HEK293T (cell line): Measurements from ENCODE around the gene UMODL1.

ENCODE experiments used
- CTCF ChIA-PET: fragments of 350-600 bp; formaldehyde crosslinking; extraction: SDS; loops from one replicate; lab custom pipeline; 2021; ENCODE audit warnings: antibody characterized with exemption, inconsistent platforms; lab: Yijun Ruan, JAX
- POLR2A ChIA-PET: fragments of 350-600 bp; formaldehyde crosslinking; extraction: SDS; loops from one replicate; lab custom pipeline; 2020; ENCODE audit warnings: antibody characterized with exemption, inconsistent platforms; lab: Yijun Ruan, JAX
- DNase-seq: peaks from one replicate; pipeline ENCODE4 v3.0.0; 2012; ENCODE audit warnings: mixed read lengths; ENCODE audit errors: extremely low spot score
- ARNT ChIP-seq: fragments of 450-650 bp; IDR thresholded peaks from 2 replicates; pipeline ENCODE4 v1.6.1; 2017; ENCODE audit warnings: mild to moderate bottlenecking
- BHLHE40 ChIP-seq: fragments of 450-650 bp; IDR thresholded peaks from 2 replicates; pipeline ENCODE4 v1.6.1; 2016; ENCODE audit warnings: mild to moderate bottlenecking, moderate library complexity, borderline replicate concordance
- CTBP1 ChIP-seq: fragments of 450-650 bp; IDR thresholded peaks from 2 replicates; pipeline ENCODE4 v1.6.1; 2016; ENCODE audit warnings: borderline replicate concordance
- ELF4 ChIP-seq: fragments of 450-650 bp; IDR thresholded peaks from 2 replicates; pipeline ENCODE4 v1.6.1; 2017; ENCODE audit warnings: antibody characterized with exemption
- FOXA1 ChIP-seq: fragments of 450-650 bp; IDR thresholded peaks from 2 replicates; pipeline ENCODE4 v1.6.1; 2016; ENCODE audit warnings: mild to moderate bottlenecking
- FOXK2 ChIP-seq: fragments of 450-650 bp; IDR thresholded peaks from 2 replicates; pipeline ENCODE4 v1.6.1; 2016; ENCODE audit warnings: mild to moderate bottlenecking
- FOXM1 ChIP-seq: fragments of 450-650 bp; IDR thresholded peaks from 2 replicates; pipeline ENCODE4 v1.6.1; 2017; ENCODE audit warnings: mild to moderate bottlenecking, borderline replicate concordance
- HDGF ChIP-seq: fragments of 450-650 bp; IDR thresholded peaks from 2 replicates; pipeline ENCODE4 v1.6.1; 2017; ENCODE audit warnings: antibody characterized with exemption, borderline replicate concordance
- L3MBTL2 ChIP-seq: fragments of 450-650 bp; conservative IDR thresholded peaks from 2 replicates; pipeline ENCODE4 v1.6.1; 2016; ENCODE audit warnings: mild to moderate bottlenecking
- LEF1 ChIP-seq: fragments of 450-650 bp; IDR thresholded peaks from 2 replicates; pipeline ENCODE4 v1.6.1; 2017; ENCODE audit warnings: mild to moderate bottlenecking, borderline replicate concordance
- NFRKB ChIP-seq: fragments of 450-650 bp; IDR thresholded peaks from 2 replicates; pipeline ENCODE4 v1.6.1; 2016; ENCODE audit warnings: mild to moderate bottlenecking, moderate library complexity
- PKNOX1 ChIP-seq: fragments of 450-650 bp; IDR thresholded peaks from 2 replicates; pipeline ENCODE4 v1.6.1; 2016
- SP1 ChIP-seq: fragments of 450-650 bp; IDR thresholded peaks from 2 replicates; pipeline ENCODE4 v1.6.1; 2017
- SUZ12 ChIP-seq: fragments of 450-650 bp; IDR thresholded peaks from 2 replicates; pipeline ENCODE4 v1.6.1; 2016; ENCODE audit warnings: mild to moderate bottlenecking
- TARDBP ChIP-seq: fragments of 450-650 bp; IDR thresholded peaks from 2 replicates; pipeline ENCODE4 v1.6.1; 2016
- ZNF384 ChIP-seq: fragments of 450-650 bp; IDR thresholded peaks from 2 replicates; pipeline ENCODE4 v1.6.1; 2016

The UMODL1 gene

GRCh38 chr21:42059721-42060120 is 11.4 kb upstream of the UMODL1 start:
- ChIA-PET POLR2A (no interaction called here), CTCF (no interaction called here)
- no peak for DNase-seq
- TF ChIP-seq ZNF384 = no peak
- TF ChIP-seq ARNT = no peak

DNA sequence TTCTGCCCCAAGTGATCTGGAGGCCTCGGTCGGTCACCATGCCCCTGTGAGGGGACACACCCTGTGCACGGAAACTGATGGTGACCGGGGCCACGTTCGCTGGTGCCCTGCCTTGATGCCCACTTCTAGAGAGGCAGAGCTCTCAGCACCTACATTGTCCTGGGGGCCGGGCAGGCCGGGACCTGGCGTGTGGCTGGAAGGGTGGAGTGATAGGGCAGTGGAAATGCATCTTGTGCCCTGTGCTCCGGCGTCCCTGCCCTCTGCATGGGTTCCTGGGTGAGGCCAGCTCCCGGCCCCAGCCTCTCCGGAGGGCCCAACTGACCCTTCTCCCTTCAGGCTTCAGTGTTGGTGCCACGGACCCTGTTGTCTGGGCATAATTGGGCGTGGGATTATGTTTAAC is 11.0 kb upstream of the UMODL1 start:
- DNase-seq = no peak
- POLR2A ChIA-PET = no interaction called here
- no peak for TF ChIP-seq ARNT
- CTCF ChIA-PET = no interaction called here

GRCh38 chr21:42061195-42061985 is 9.7 kb upstream of the UMODL1 start:
- TF ChIP-seq FOXK2 (no peak), BHLHE40 (no peak)
- ChIA-PET POLR2A (no interaction called here), CTCF (no interaction called here)
- no peak for DNase-seq

GRCh38 chr21:42061986-42062235 is 9.2 kb upstream of the UMODL1 start:
- ChIA-PET CTCF (no interaction called here), POLR2A (no interaction called here)
- TF ChIP-seq FOXM1 (no peak), HDGF (no peak), CTBP1 (no peak), TARDBP (no peak), L3MBTL2 (no peak), NFRKB (no peak), ELF4 (no peak), SUZ12 (no peak), ARNT (no peak), SP1 (no peak), PKNOX1 (no peak), FOXK2 (no peak), BHLHE40 (no peak)
- no peak for DNase-seq

- POLR2A ChIA-PET = no interaction called here
- DNase-seq = no peak
- TF ChIP-seq FOXA1 (no peak), PKNOX1 (no peak), TARDBP (no peak), HDGF (no peak), ZNF384 (no peak), SUZ12 (no peak), L3MBTL2 (no peak), ARNT (no peak), FOXK2 (no peak), NFRKB (no peak), CTBP1 (no peak), BHLHE40 (no peak), ELF4 (no peak), SP1 (no peak), FOXM1 (no peak), LEF1 (no peak)
- CTCF ChIA-PET = no interaction called here
Observed at GRCh38 chr21:42062236-42063022, 8.7 kb upstream of the UMODL1 start.

DNA sequence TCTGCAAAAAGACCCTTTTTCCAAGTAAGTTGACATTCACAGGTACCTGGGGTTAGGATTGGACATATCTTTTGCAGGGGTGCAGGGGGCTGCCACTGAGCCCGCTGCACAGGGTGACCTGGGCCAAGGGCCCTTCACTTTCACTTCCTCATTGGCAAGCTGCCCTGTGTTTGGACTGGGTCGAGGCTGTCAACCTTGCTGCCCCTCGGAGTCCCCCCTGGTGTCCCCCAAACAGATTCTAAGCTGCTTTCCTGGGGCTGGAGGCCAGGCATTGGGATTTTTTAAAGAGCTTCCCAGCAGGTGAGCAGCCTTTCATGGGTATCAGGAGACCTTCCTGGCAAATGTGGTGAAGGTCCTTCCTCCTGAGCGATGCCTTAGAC is 7.9 kb upstream of the UMODL1 start:
- no peak for DNase-seq
- TF ChIP-seq HDGF (no peak), ARNT (no peak), SUZ12 (no peak), TARDBP (no peak), L3MBTL2 (no peak), CTBP1 (no peak), NFRKB (no peak), PKNOX1 (no peak), ELF4 (no peak), LEF1 (no peak), FOXM1 (no peak), FOXA1 (no peak), ZNF384 (no peak), BHLHE40 (no peak), SP1 (no peak), FOXK2 (no peak)
- ChIA-PET POLR2A (no interaction called here), CTCF (no interaction called here)
